H9 (cell line): ENCODE data around the gene ATXN7L3. TPM values are rescaled to one million over a fixed set of nuclear protein-coding genes. Genes with fewer than 3 reads are reported as not detected.

Source experiments
- DNase-seq: peaks from one replicate; pipeline ENCODE4 v3.0.0-alpha.2; 2017
- H2AFZ ChIP-seq: one replicate; pipeline ENCODE4 v1.6.1; 2013; ENCODE audit warnings: mild to moderate bottlenecking, low read length, control low read depth, moderate library complexity
- H2AK5ac ChIP-seq: 2 replicates; pipeline ENCODE4 v1.6.1; 2013; ENCODE audit warnings: low read length, control low read depth, mixed read lengths; ENCODE audit not compliant: insufficient read length
- H2BK120ac ChIP-seq: one replicate; pipeline ENCODE4 v1.6.1; 2013; ENCODE audit warnings: low read depth, mild to moderate bottlenecking, low read length, control low read depth, inconsistent platforms; ENCODE audit not compliant: poor library complexity, severe bottlenecking
- H2BK12ac ChIP-seq: 2 replicates; pipeline ENCODE4 v1.6.1; 2013; ENCODE audit warnings: low read length, control low read depth, mixed read lengths, low read depth; ENCODE audit not compliant: insufficient read length
- H2BK15ac ChIP-seq: 2 replicates; pipeline ENCODE4 v1.6.1; 2013; ENCODE audit warnings: low read depth, low read length, control low read depth
- H2BK20ac ChIP-seq: one replicate; pipeline ENCODE4 v1.6.1; 2013; ENCODE audit warnings: low read depth, mild to moderate bottlenecking, low read length, control low read depth, inconsistent platforms; ENCODE audit not compliant: poor library complexity, severe bottlenecking
- H2BK5ac ChIP-seq: 2 replicates; pipeline ENCODE4 v1.6.1; 2013; ENCODE audit warnings: low read length, control low read depth, mixed read lengths; ENCODE audit not compliant: insufficient read length
- H3K14ac ChIP-seq: 2 replicates; pipeline ENCODE4 v1.6.1; 2013; ENCODE audit warnings: low read length, control low read depth; ENCODE audit not compliant: insufficient read depth
- H3K18ac ChIP-seq: 2 replicates; pipeline ENCODE4 v1.6.1; 2013; ENCODE audit warnings: low read depth, mild to moderate bottlenecking, mixed read lengths, low read length, control low read depth; ENCODE audit not compliant: insufficient read length
- H3K23ac ChIP-seq: 2 replicates; pipeline ENCODE4 v1.6.1; 2013; ENCODE audit warnings: low read length, control low read depth, mixed read lengths, low read depth; ENCODE audit not compliant: insufficient read length
- H3K23me2 ChIP-seq: 2 replicates; pipeline ENCODE4 v1.6.1; 2013; ENCODE audit warnings: low read depth, mild to moderate bottlenecking, mixed read lengths, low read length, control low read depth; ENCODE audit not compliant: insufficient read length, poor library complexity, severe bottlenecking
- H3K27ac ChIP-seq: 2 replicates; pipeline ENCODE4 v1.5.1; 2013; ENCODE audit warnings: low read length, control low read depth, mixed read lengths, low read depth; ENCODE audit not compliant: insufficient read length
- H3K27me3 ChIP-seq: 2 replicates; pipeline ENCODE4 v1.6.1; 2013; ENCODE audit warnings: low read length, control low read depth, inconsistent platforms; ENCODE audit not compliant: insufficient read depth
- H3K4ac ChIP-seq: 2 replicates; pipeline ENCODE4 v1.6.1; 2013; ENCODE audit warnings: low read depth, mild to moderate bottlenecking, control low read depth, inconsistent platforms, low read length, moderate library complexity
- H3K4me1 ChIP-seq: 2 replicates; pipeline ENCODE4 v1.6.1; 2013; ENCODE audit warnings: low read length, control low read depth, inconsistent platforms; ENCODE audit not compliant: insufficient read depth
- H3K4me2 ChIP-seq: 2 replicates; pipeline ENCODE4 v1.6.1; 2013; ENCODE audit warnings: low read length, control low read depth, mixed read lengths; ENCODE audit not compliant: insufficient read length, insufficient read depth
- H3K56ac ChIP-seq: 2 replicates; pipeline ENCODE4 v1.6.1; 2013; ENCODE audit warnings: low read depth, mild to moderate bottlenecking, mixed read lengths, low read length, control low read depth; ENCODE audit not compliant: insufficient read length
- H3K79me1 ChIP-seq: 2 replicates; pipeline ENCODE4 v1.6.1; 2013; ENCODE audit warnings: low read depth, mild to moderate bottlenecking, moderate library complexity, low read length, control low read depth, inconsistent platforms; ENCODE audit not compliant: insufficient read depth, poor library complexity, severe bottlenecking
- H3K79me2 ChIP-seq: 2 replicates; pipeline ENCODE4 v1.6.1; 2013; ENCODE audit warnings: low read length, control low read depth, inconsistent platforms; ENCODE audit not compliant: insufficient read depth
- H3K9ac ChIP-seq: 2 replicates; pipeline ENCODE4 v1.6.1; 2013; ENCODE audit warnings: low read length, control low read depth, mixed read lengths; ENCODE audit not compliant: insufficient read length; ENCODE audit errors: extremely low read depth
- H3K9me3 ChIP-seq: one replicate; pipeline ENCODE4 v1.6.1; 2013; ENCODE audit warnings: low read depth, low read length, inconsistent platforms; ENCODE audit not compliant: control insufficient read depth
- H3T11ph ChIP-seq: one replicate; pipeline ENCODE4 v1.6.1; 2013; ENCODE audit warnings: mild to moderate bottlenecking, low read length, control low read depth, inconsistent platforms
- H4K20me1 ChIP-seq: one replicate; pipeline ENCODE4 v1.6.1; 2013; ENCODE audit not compliant: control insufficient read depth, insufficient read length, insufficient read depth
- H4K5ac ChIP-seq: 2 replicates; pipeline ENCODE4 v1.6.1; 2013; ENCODE audit warnings: low read depth, mild to moderate bottlenecking, mixed read lengths, low read length, control low read depth; ENCODE audit not compliant: insufficient read length
- H4K8ac ChIP-seq: replicated peaks from 2 replicates; pipeline ENCODE4 v1.6.1; 2013; ENCODE audit warnings: low read length, control low read depth, mixed read lengths, low read depth; ENCODE audit not compliant: insufficient read length
- H4K91ac ChIP-seq: 2 replicates; pipeline ENCODE4 v1.6.1; 2013; ENCODE audit warnings: low read depth, mild to moderate bottlenecking, moderate library complexity, mixed read lengths, low read length, control low read depth; ENCODE audit not compliant: insufficient read length
- H3K27ac Mint-ChIP-seq, 3 experiments: 2 replicates in 2 of 3; 3 replicates in 1 of 3; pipeline ENCODE4 v1.8.0; 2020 to 2021; ENCODE audit warnings: mixed read lengths in 3 of 3, mild to moderate bottlenecking in 1 of 3, moderate library complexity in 1 of 3
- H3K27me3 Mint-ChIP-seq: 2 replicates; pipeline ENCODE4 v1.8.0; 2021; ENCODE audit warnings: low read depth, mild to moderate bottlenecking, moderate library complexity, mixed read lengths
- H3K36me3 Mint-ChIP-seq, 3 experiments: 2 replicates in 2 of 3; 3 replicates in 1 of 3; pipeline ENCODE4 v1.8.0; 2020 to 2021; ENCODE audit warnings: low read depth in 3 of 3, mixed read lengths in 3 of 3; ENCODE audit not compliant: insufficient read depth in 1 of 3
- H3K4me1 Mint-ChIP-seq, 2 experiments: 2 replicates each; pipeline ENCODE4 v1.8.0; 2020; ENCODE audit warnings: mixed read lengths in 2 of 2
- H3K4me3 Mint-ChIP-seq, 2 experiments: 2 replicates in 1 of 2; 3 replicates in 1 of 2; pipeline ENCODE4 v1.8.0; 2020 to 2021; ENCODE audit warnings: mild to moderate bottlenecking in 2 of 2, mixed read lengths in 2 of 2, moderate library complexity in 1 of 2
- H3K9me3 Mint-ChIP-seq, 2 experiments: 2 replicates in 1 of 2; 3 replicates in 1 of 2; pipeline ENCODE4 v1.8.0; 2020; ENCODE audit warnings: mild to moderate bottlenecking in 2 of 2, mixed read lengths in 2 of 2, moderate library complexity in 1 of 2
- CTCF ChIP-seq: fragments of 200-600 bp; sonication (generic); conservative IDR thresholded peaks from 3 replicates; pipeline ENCODE4 v1.8.0; 2021; ENCODE audit warnings: antibody characterized with exemption, mild to moderate bottlenecking
- WGBS: extraction: QIAGEN DNeasy Blood & Tissue Kit; methylation state at CpG from one replicate; pipeline ENCODE4 v1.1.7; 2013; ENCODE audit warnings: missing lambda C conversion rate, low lambda C conversion rate, mixed read lengths; ENCODE audit not compliant: insufficient read length; ENCODE audit errors: extremely low coverage; 5-methylcytosine and 5-hydroxymethylcytosine counted together
- total RNA-seq: library from RNA; stranded (reverse); gene quantifications from 2 replicates; pipeline ENCODE4 v1.2.1, GENCODE V29; 2021

Gene ATXN7L3
- total RNA-seq, 1 experiment from 2014 or later = 125 TPM

GRCh38 chr17:44214230-44214494 is 14.5 kb upstream of the ATXN7L3 start:
- Histone ChIP-seq H3K14ac (no peak overlapping the region), H4K91ac (no peak overlapping the region), H3K4ac (no peak overlapping the region), H3K79me2 (peaks cover 6% of the 10 kb centered on the region; the same call in 1 of the 2 replicates), H2BK5ac (no peak overlapping the region), H3K4me2 (no peak overlapping the region), H2BK120ac (no peak overlapping the region), H3K9me3 (no peaks in the 10 kb centered on the region), H3K9ac (no peak overlapping the region), H3K56ac (no peak overlapping the region), H3K23ac (no peak overlapping the region), H3K27ac (no peak overlapping the region), H2AK5ac (no peak overlapping the region), H3K79me1 (peaks cover 6% of the 10 kb centered on the region), H3K4me1 (0 out of 2 replicates have a peak, but pooled peaks cover 4% of the 10 kb centered on the region), H2AFZ (no peak overlapping the region), H2BK15ac (no peak overlapping the region), H4K5ac (no peak overlapping the region), H4K8ac (no peak overlapping the region), H3K23me2 (peaks cover 6% of the 10 kb centered on the region), H2BK12ac (no peak overlapping the region), H3T11ph (no peak overlapping the region), H3K18ac (no peak overlapping the region), H4K20me1 (no peaks in the 10 kb centered on the region), H2BK20ac (no peak overlapping the region), H3K27me3 (no peaks in the 10 kb centered on the region)
- DNase-seq = no peak
- Mint-ChIP-seq H3K4me3 (no peak overlapping the region; a peak in 1 of 5 replicates), H3K27ac (no peak overlapping the region), H3K27me3 (no peaks in the 10 kb centered on the region), H3K36me3 (peaks cover 33 to 81% (median 74%) of the 10 kb centered on the region in 3 experiments), H3K4me1 (peaks cover 12 to 29% of the 10 kb centered on the region in 2 experiments), H3K9me3 (no peaks in the 10 kb centered on the region)
- no CpG with 5 or more reads among the region's 1 CpG for WGBS
- no peak for TF ChIP-seq CTCF
